IMR-90 (cell line): ENCODE results near the gene ZNF780A. TPM values are rescaled to one million over a fixed set of nuclear protein-coding genes. Genes with fewer than 3 reads are reported as not detected.

Experiments
- ATAC-seq: fragments of 200-7000 bp; cut with Tn5 transposase; 2 replicates; pipeline ENCODE4 v1.9.1; 2020; ENCODE audit warnings: low read depth, mild to moderate bottlenecking, moderate library complexity
- BruUV-seq: library from RNA; stranded (reverse); fragments of 400-500 nt; replicated peaks from 2 replicates; lab custom pipeline; 2021; lab: Mats Ljungman, UMichigan
- CTCF ChIA-PET: fragments of 300-600 bp; formaldehyde crosslinking; extraction: SDS; loops from one replicate; lab custom pipeline; 2021; ENCODE audit warnings: antibody characterized with exemption; lab: Yijun Ruan, JAX
- POLR2A ChIA-PET: fragments of 300-600 bp; sonication (Branson Sonifier 250); formaldehyde crosslinking; loops from one replicate; lab custom pipeline; 2022; ENCODE audit warnings: antibody characterized with exemption; ENCODE audit not compliant: unreplicated experiment; lab: Charles Lee
- DNase-seq: peaks from one replicate; pipeline ENCODE4 v3.0.0; 2013
- H2AFZ ChIP-seq: replicated peaks from 2 replicates; pipeline ENCODE3; 2013; ENCODE audit warnings: low read length, mild to moderate bottlenecking; ENCODE audit not compliant: poor library complexity
- H2AK5ac ChIP-seq: 2 replicates; pipeline ENCODE4 v1.6.1; 2013; ENCODE audit warnings: low read depth, low read length, inconsistent platforms
- H2AK9ac ChIP-seq: replicated peaks from 2 replicates; pipeline ENCODE3; 2013; ENCODE audit warnings: mild to moderate bottlenecking, low read depth, low read length, moderate library complexity; ENCODE audit not compliant: poor library complexity
- H2BK120ac ChIP-seq: 2 replicates; pipeline ENCODE4 v1.6.1; 2013; ENCODE audit warnings: low read depth, low read length, inconsistent platforms
- H2BK15ac ChIP-seq: 3 replicates; pipeline ENCODE4 v1.6.1; 2013; ENCODE audit warnings: low read depth, low read length, inconsistent platforms
- H2BK20ac ChIP-seq: 2 replicates; pipeline ENCODE4 v1.6.1; 2013; ENCODE audit warnings: low read depth, mild to moderate bottlenecking, inconsistent platforms, low read length, moderate library complexity
- H2BK5ac ChIP-seq: 2 replicates; pipeline ENCODE4 v1.6.1; 2013; ENCODE audit warnings: mild to moderate bottlenecking, low read depth, low read length, inconsistent platforms; ENCODE audit not compliant: poor library complexity, severe bottlenecking
- H3K14ac ChIP-seq: replicated peaks from 2 replicates; pipeline ENCODE4 v1.6.1; 2013; ENCODE audit warnings: low read depth, low read length, inconsistent platforms
- H3K18ac ChIP-seq: 2 replicates; pipeline ENCODE4 v1.6.1; 2013; ENCODE audit warnings: low read depth, low read length, control low read depth
- H3K23ac ChIP-seq: 2 replicates; pipeline ENCODE4 v1.6.1; 2013; ENCODE audit warnings: low read depth, low read length, inconsistent platforms
- H3K27ac ChIP-seq: 2 replicates; pipeline ENCODE4 v1.5.1; 2013; ENCODE audit warnings: mild to moderate bottlenecking, control low read depth, low read length; ENCODE audit not compliant: insufficient read depth
- H3K27me3 ChIP-seq: 2 replicates; pipeline ENCODE4 v1.6.1; 2013; ENCODE audit warnings: low read length; ENCODE audit not compliant: control insufficient read depth, insufficient read depth
- H3K36me3 ChIP-seq: 2 replicates; pipeline ENCODE4 v1.6.1; 2013; ENCODE audit warnings: low read length, mixed read lengths; ENCODE audit not compliant: control insufficient read depth, insufficient read depth
- H3K4ac ChIP-seq: 2 replicates; pipeline ENCODE4 v1.6.1; 2013; ENCODE audit warnings: low read depth, low read length, inconsistent platforms
- H3K4me1 ChIP-seq: 2 replicates; pipeline ENCODE4 v1.6.1; 2013; ENCODE audit warnings: low read length, mixed read lengths; ENCODE audit not compliant: control insufficient read depth, insufficient read depth
- H3K4me2 ChIP-seq: 2 replicates; pipeline ENCODE4 v1.6.1; 2013; ENCODE audit warnings: low read depth, mild to moderate bottlenecking, control low read depth, low read length, moderate library complexity
- H3K4me3 ChIP-seq: 2 replicates; pipeline ENCODE4 v1.5.1; 2013; ENCODE audit warnings: low read depth, mild to moderate bottlenecking, control low read depth, low read length, moderate library complexity; ENCODE audit not compliant: insufficient read depth
- H3K56ac ChIP-seq: 2 replicates; pipeline ENCODE4 v1.6.1; 2013; ENCODE audit warnings: low read length, inconsistent platforms; ENCODE audit not compliant: insufficient read depth; ENCODE audit errors: extremely low read depth
- H3K79me1 ChIP-seq, 2 experiments: 2 replicates each; pipeline ENCODE4 v1.6.1; 2013; ENCODE audit warnings: low read length in 2 of 2, inconsistent platforms in 1 of 2, low read depth in 1 of 2
- H3K9ac ChIP-seq: 2 replicates; pipeline ENCODE4 v1.6.1; 2013; ENCODE audit warnings: low read depth, low read length, control low read depth
- H3K9me1 ChIP-seq: 2 replicates; pipeline ENCODE4 v1.6.1; 2013; ENCODE audit warnings: low read length, inconsistent platforms; ENCODE audit not compliant: insufficient read depth
- H3K9me3 ChIP-seq: 2 replicates; pipeline ENCODE4 v1.6.1; 2013; ENCODE audit warnings: low read length; ENCODE audit not compliant: control insufficient read depth, insufficient read depth
- H4K20me1 ChIP-seq: 2 replicates; pipeline ENCODE4 v1.6.1; 2013; ENCODE audit warnings: low read length, inconsistent platforms; ENCODE audit not compliant: insufficient read depth
- H4K5ac ChIP-seq: 2 replicates; pipeline ENCODE4 v1.6.1; 2013; ENCODE audit warnings: mild to moderate bottlenecking, low read depth, low read length, control low read depth
- H4K8ac ChIP-seq, 2 experiments: 2 replicates each; pipeline ENCODE4 v1.6.1; 2013; ENCODE audit warnings: low read depth in 2 of 2, low read length in 2 of 2, control low read depth in 1 of 2, inconsistent platforms in 1 of 2
- H4K91ac ChIP-seq: 2 replicates; pipeline ENCODE4 v1.6.1; 2013; ENCODE audit warnings: low read depth, low read length, inconsistent platforms; ENCODE audit not compliant: insufficient read depth
- CEBPB ChIP-seq: IDR thresholded peaks from 2 replicates; pipeline ENCODE4 v1.6.1; 2012; ENCODE audit warnings: low read depth, low read length, improper control_type of control experiment
- FOS ChIP-seq: fragments of 150-350 bp; IDR thresholded peaks from 2 replicates; pipeline ENCODE4 v1.6.1; 2016; ENCODE audit warnings: low read depth, low read length
- WGBS, 2 experiments: methylation state at CpG; one replicate each; pipeline versions ENCODE4 v1.1.5 to v1.1.7; 2013; ENCODE audit warnings: missing lambda C conversion rate in 2 of 2; ENCODE audit not compliant: insufficient read length in 1 of 2; ENCODE audit errors: extremely low coverage in 2 of 2; 5-methylcytosine and 5-hydroxymethylcytosine counted together
- dilution Hi-C: fragments of 300-500 bp; cut with HindIII; formaldehyde crosslinking; loops from one replicate; pipeline ENCODE4 v1.14.3; 2018; ENCODE audit warnings: low sequenced_read_pairs; ENCODE audit not compliant: unreplicated experiment
- in situ Hi-C: fragments of 300-500 bp; cut with MboI; formaldehyde crosslinking; loops from 3 replicates; pipeline ENCODE4 v1.14.3; 2019; ENCODE audit warnings: low sequenced_read_pairs, inconsistent platforms, mixed read lengths
- intact Hi-C: fragments of 100-400 bp; cut with micrococcal nuclease; formaldehyde crosslinking; loops from 2 replicates; pipeline ENCODE4 v1.10.0; 2022
- polyA plus RNA-seq, 3 experiments: library from polyadenylated mRNA; depleted of rRNA; stranded (reverse); fragments of >200 nt; gene quantifications; 2 replicates each; pipeline ENCODE4 v1.2.3, GENCODE V29; 2012; ENCODE audit warnings: low replicate concordance in 1 of 3
- total RNA-seq: library from RNA; depleted of rRNA; stranded (reverse); fragments of >200 nt; gene quantifications from 2 replicates; pipeline ENCODE4 v1.2.3, GENCODE V29; 2012

The ZNF780A gene
- total and polyA plus RNA-seq, 2 of the 4 experiments (the other 2 are of a cell fraction), result 6.2 to 17.0 TPM

- Histone ChIP-seq H4K5ac (peak within 1 kb of the TSS; percentile 82), H3K18ac (peak within 1 kb of the TSS; percentile 38), H2BK20ac (no peak within 1 kb of the TSS), H3K79me1 (peaks cover 9 to 26% of the 10 kb centered on the region in 2 experiments), H3K4me1 (no peaks in the 10 kb centered on the region), H2AK5ac (peak within 1 kb of the TSS; percentile 32; the same call in 1 of the 2 replicates), H2BK15ac (no peak within 1 kb of the TSS), H3K9ac (peak within 1 kb of the TSS; percentile 83), H3K27me3 (no peaks in the 10 kb centered on the region), H3K4me3 (peak within 1 kb of the TSS; percentile 77), H4K91ac (peak within 1 kb of the TSS; percentile 45), H2BK5ac (peak within 1 kb of the TSS; percentile 53), H3K9me1 (no peaks in the 10 kb centered on the region), H2BK120ac (peak within 1 kb of the TSS; percentile 58; the same call in 1 of the 2 replicates), H3K4ac (peak within 1 kb of the TSS; percentile 91), H3K9me3 (no peaks in the 10 kb centered on the region; the same call in 1 of the 2 replicates), H3K56ac (peak within 1 kb of the TSS; percentile 68), H3K14ac (peak within 1 kb of the TSS; percentile 93), H3K27ac (peak within 1 kb of the TSS; percentile 75), H4K20me1 (no peaks in the 10 kb centered on the region), H3K23ac (peak within 1 kb of the TSS; percentile 78; the same call in 1 of the 2 replicates), H2AFZ (peak within 1 kb of the TSS; percentile 99), H4K8ac (peak within 1 kb of the TSS; percentile 83 to 97), H2AK9ac (peak within 1 kb of the TSS; percentile 43), H3K36me3 (0 out of 2 replicates have a peak, but pooled peaks cover 1% of the 10 kb centered on the region), H3K4me2 (peak within 1 kb of the TSS; percentile 78)
- no peak for TF ChIP-seq FOS
- TF ChIP-seq CEBPB, result peak; percentile 32
- peak; percentile 47 for DNase-seq
- in situ Hi-C loops, result no loop called here
- ATAC-seq, result peak; percentile 98
- no TSS peak for BruUV-seq
- ChIA-PET CTCF (no interaction called here), POLR2A (no interaction called here)
- intact Hi-C loops, result loop anchor here (2.0 kb wide), 1 partner anchor 35 kb away; the partner anchor contains the start of gene ZNF780A
- WGBS, 2 experiments, result 1% methylated on average over 21 of the region's 41 CpGs; no CpG with 5 or more reads in 1 of the 2 experiments
- dilution Hi-C loops, result no loop called here
These were observed 34.8 kb downstream of the ZNF780A start, which contains the start of gene ZNF780B for GRCh38 chr19:40055832-40056504. TSS of gene ZNF780B (minus strand) at chr19:40056231. CDS start at chr19:40050332, 5,899 bp downstream.
